Sigmoid colon (tissue), 4 donors: ENCODE results near the gene FBLN1.

Experiments used
- POLR2A ChIP-seq, 2 donors: fragments of 450-650 bp; IDR thresholded peaks; one replicate each; pipeline ENCODE4 v1.6.1; 2016; ENCODE audit warnings: antibody characterized with exemption in 2 of 2, mild to moderate bottlenecking in 2 of 2, moderate library complexity in 2 of 2
- POLR2AphosphoS5 ChIP-seq, 4 donors: sonication (generic); formaldehyde crosslinking; IDR thresholded peaks; one replicate each; pipeline ENCODE4 v1.6.1; 2017; ENCODE audit warnings: antibody characterized with exemption in 4 of 4
- TF ChIP-seq, protein P1 (sequence below), 4 experiments: fragments of 450-650 bp in 3 of 4; fragments of 200-600 bp in 1 of 4; IDR thresholded peaks; one replicate each; pipeline ENCODE4 v1.5.1; 2016 to 2019; ENCODE audit warnings: antibody characterized with exemption in 4 of 4, mild to moderate bottlenecking in 3 of 4, moderate library complexity in 2 of 4

DNA sequence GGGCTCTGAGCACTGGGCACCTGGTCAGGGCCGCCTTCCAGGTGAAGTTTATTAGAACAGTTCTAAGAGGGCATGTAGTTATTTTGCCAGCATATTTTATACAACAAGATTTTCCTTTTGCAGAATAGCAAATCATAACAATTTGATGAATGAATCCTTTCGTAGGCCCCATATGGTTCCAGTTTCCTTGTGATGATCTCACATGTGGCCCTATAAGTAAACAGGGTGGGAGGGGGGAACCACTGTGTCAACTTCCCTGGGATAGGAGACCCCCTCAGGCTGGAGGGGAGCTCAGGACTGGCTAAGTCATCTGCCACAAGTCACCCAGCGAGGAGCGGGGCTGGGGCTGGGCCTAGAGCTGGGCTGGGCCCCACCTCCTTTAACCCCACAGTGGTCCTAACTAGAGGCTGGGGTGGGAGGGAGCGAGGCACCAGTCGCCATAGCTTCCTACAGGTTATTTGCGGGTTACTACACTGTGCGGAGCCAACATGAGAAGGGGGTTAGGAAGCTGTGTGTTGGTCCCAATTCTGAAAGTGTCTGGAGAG is 4.2 kb downstream of the FBLN1 start:
- TF ChIP-seq, protein P1, sequence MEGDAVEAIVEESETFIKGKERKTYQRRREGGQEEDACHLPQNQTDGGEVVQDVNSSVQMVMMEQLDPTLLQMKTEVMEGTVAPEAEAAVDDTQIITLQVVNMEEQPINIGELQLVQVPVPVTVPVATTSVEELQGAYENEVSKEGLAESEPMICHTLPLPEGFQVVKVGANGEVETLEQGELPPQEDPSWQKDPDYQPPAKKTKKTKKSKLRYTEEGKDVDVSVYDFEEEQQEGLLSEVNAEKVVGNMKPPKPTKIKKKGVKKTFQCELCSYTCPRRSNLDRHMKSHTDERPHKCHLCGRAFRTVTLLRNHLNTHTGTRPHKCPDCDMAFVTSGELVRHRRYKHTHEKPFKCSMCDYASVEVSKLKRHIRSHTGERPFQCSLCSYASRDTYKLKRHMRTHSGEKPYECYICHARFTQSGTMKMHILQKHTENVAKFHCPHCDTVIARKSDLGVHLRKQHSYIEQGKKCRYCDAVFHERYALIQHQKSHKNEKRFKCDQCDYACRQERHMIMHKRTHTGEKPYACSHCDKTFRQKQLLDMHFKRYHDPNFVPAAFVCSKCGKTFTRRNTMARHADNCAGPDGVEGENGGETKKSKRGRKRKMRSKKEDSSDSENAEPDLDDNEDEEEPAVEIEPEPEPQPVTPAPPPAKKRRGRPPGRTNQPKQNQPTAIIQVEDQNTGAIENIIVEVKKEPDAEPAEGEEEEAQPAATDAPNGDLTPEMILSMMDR (IDR thresholded peaks at IDR 0.05), result no peak
- TF ChIP-seq POLR2AphosphoS5 (IDR thresholded peaks at IDR 0.05) (no peak), POLR2A (IDR thresholded peaks at IDR 0.05) (no peak)
